Endothelial cell (in vitro differentiated cells): ENCODE results near the gene MEA1. TPM values are rescaled to one million over a fixed set of nuclear protein-coding genes. Genes with fewer than 3 reads are reported as not detected.

Experiments used
- DNase-seq: peaks from one replicate; pipeline ENCODE4 v3.0.0; 2021; ENCODE audit warnings: low spot score
- H3K27ac Mint-ChIP-seq: one replicate; pipeline ENCODE4 v1.8.0; 2021; ENCODE audit warnings: mixed read lengths, inconsistent platforms; ENCODE audit not compliant: unreplicated experiment
- H3K27me3 Mint-ChIP-seq: one replicate; pipeline ENCODE4 v1.8.0; 2021; ENCODE audit warnings: mild to moderate bottlenecking, moderate library complexity, mixed read lengths, inconsistent platforms; ENCODE audit not compliant: unreplicated experiment
- H3K36me3 Mint-ChIP-seq: one replicate; pipeline ENCODE4 v1.8.0; 2021; ENCODE audit warnings: mild to moderate bottlenecking, low read depth, mixed read lengths, inconsistent platforms; ENCODE audit not compliant: unreplicated experiment
- H3K4me1 Mint-ChIP-seq: one replicate; pipeline ENCODE4 v1.8.0; 2021; ENCODE audit warnings: mild to moderate bottlenecking, mixed read lengths, inconsistent platforms; ENCODE audit not compliant: unreplicated experiment
- H3K4me3 Mint-ChIP-seq: one replicate; pipeline ENCODE4 v1.8.0; 2021; ENCODE audit warnings: mild to moderate bottlenecking, mixed read lengths, inconsistent platforms; ENCODE audit not compliant: unreplicated experiment
- H3K9me3 Mint-ChIP-seq: one replicate; pipeline ENCODE4 v1.8.0; 2021; ENCODE audit warnings: mixed read lengths, inconsistent platforms; ENCODE audit not compliant: unreplicated experiment
- CTCF ChIP-seq: fragments of 200-600 bp; sonication (generic); IDR thresholded peaks from one replicate; pipeline ENCODE4 v1.5.0; 2021; ENCODE audit warnings: antibody characterized with exemption; ENCODE audit not compliant: unreplicated experiment
- total RNA-seq: library from RNA; stranded (reverse); fragmentation: NEBNext Ultra II Directional; extraction: Animal tissue kit (Norgen Biotek cat#: 25700); gene quantifications from one replicate; pipeline ENCODE4 v1.2.1, GENCODE V29; 2021; ENCODE audit not compliant: unreplicated experiment

MEA1 gene
- total RNA-seq, 1 donor from 2014 or later: 61.0 TPM

GRCh38 chr6:42989923-42990322, 23.8 kb downstream of the MEA1 start:
- Mint-ChIP-seq H3K27ac (no peak overlapping the region), H3K4me1 (peaks cover 24% of the 10 kb centered on the region), H3K36me3 (peaks cover 32% of the 10 kb centered on the region), H3K4me3 (no peak overlapping the region), H3K9me3 (no peaks in the 10 kb centered on the region), H3K27me3 (peaks cover 6% of the 10 kb centered on the region)
- TF ChIP-seq CTCF: no peak
- DNase-seq: no peak

- DNase-seq: no peak
- H3K27ac Mint-ChIP-seq: no peak overlapping the region
- no peaks in the 10 kb centered on the region for H3K9me3 Mint-ChIP-seq
- H3K4me3 Mint-ChIP-seq: no peak overlapping the region
- H3K36me3 Mint-ChIP-seq: peaks cover 30% of the 10 kb centered on the region
- H3K27me3 Mint-ChIP-seq: peaks cover 7% of the 10 kb centered on the region
- TF ChIP-seq CTCF: no peak
- peaks cover 28% of the 10 kb centered on the region for H3K4me1 Mint-ChIP-seq
These were observed 25.2 kb downstream of the MEA1 start for GRCh38 chr6:42988486-42989020.

DNA sequence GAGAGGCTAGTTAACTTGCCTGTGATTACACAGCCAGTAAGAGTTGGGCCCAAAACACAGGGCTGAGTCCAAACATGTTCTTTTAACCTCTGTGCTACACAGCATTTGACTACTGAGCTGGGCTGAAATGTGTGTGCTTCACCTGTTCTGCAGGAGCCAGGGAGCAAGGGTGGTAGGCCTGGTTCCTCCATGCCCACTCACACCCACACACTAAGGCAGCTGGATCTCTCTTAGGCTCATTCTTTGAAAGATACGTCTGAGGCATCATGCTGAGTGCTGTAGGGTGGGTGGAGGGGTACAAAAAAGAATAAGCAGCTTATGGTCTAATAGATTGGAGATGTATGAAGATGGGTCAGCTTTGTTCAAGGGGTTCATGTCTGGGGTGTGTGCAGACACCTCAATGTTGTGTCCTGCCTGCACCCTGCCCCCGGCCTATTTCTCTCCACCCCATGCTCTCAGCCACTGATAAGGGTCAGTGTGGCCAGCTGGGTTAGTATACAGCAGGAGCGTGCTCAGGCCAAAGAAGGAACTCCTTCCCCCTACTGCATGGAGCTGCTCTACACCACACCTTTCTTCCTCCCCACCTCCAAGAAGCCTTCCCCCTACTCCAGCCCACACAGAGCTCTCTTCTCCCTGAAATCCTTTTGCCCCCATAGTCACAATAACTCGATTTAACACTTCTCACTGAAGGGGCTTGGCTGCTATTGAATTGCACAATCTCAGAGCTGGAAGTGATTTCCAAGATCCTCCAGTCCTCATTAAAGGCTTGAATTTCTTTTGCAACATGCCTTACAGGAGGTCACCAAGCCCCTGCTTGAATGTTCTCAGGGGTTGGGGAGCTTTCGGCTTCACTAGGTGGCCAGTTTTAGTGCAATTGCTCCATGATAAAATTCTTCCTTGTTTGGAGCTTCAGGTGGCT, 26.0 kb downstream of the MEA1 start:
- no peak for TF ChIP-seq CTCF
- no peak for DNase-seq
- Mint-ChIP-seq H3K4me1 (peaks cover 29% of the 10 kb centered on the region), H3K27me3 (peaks cover 7% of the 10 kb centered on the region), H3K36me3 (peaks cover 28% of the 10 kb centered on the region), H3K27ac (no peak overlapping the region), H3K4me3 (peak overlapping the region; percentile 40), H3K9me3 (no peaks in the 10 kb centered on the region)

DNA sequence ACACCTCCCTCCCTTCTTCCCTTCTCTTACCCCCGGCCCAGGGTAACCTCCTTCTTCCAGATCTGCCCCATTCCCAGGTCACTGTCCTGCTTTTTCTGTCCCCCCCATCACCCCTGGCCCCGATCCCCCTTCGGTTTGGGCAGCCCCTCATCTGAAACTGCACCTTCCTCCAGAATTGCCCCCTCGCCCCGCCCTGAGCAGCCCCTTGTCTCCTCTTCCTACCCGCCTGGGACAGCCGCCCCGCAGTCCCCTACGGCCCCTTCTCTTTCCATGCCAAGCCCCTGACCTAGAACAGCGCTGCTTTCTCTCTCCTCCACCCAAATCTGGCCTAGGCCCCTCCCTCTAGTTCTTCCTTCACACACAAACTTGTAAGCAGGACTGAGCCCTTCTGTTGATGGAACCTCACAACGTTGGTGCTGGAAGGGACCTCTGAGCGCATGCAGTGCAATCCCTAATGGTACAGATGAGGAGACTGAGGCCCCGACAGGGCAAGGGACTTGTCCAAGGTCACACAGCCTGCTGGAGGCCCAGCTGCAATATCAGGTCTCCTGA, 28.7 kb downstream of the MEA1 start:
- H3K9me3 Mint-ChIP-seq: no peaks in the 10 kb centered on the region
- H3K27me3 Mint-ChIP-seq: peaks cover 9% of the 10 kb centered on the region
- peaks cover 35% of the 10 kb centered on the region for H3K4me1 Mint-ChIP-seq
- DNase-seq: peak; percentile 18
- peaks cover 24% of the 10 kb centered on the region for H3K36me3 Mint-ChIP-seq
- H3K27ac Mint-ChIP-seq: no peak overlapping the region
- H3K4me3 Mint-ChIP-seq: peak overlapping the region; percentile 88
- TF ChIP-seq CTCF: no peak
